ENCODE measurements around the gene FOXA1. TPM values are rescaled to one million over a fixed set of nuclear protein-coding genes. Genes with fewer than 3 reads are reported as not detected.

FOXA1 gene
- total RNA-seq, 1 experiment from 2014 or later: 0.07 TPM

- H3K27ac Mint-ChIP-seq: no peak overlapping the region
- H3K4me1 ChIP-seq (ENCODE audit: insufficient read depth, low read length): no peaks in the 10 kb centered on the region
- H2BK12ac ChIP-seq (ENCODE audit: insufficient read length, low read depth, low read length): no peak overlapping the region
- no peak overlapping the region for H3K56ac ChIP-seq (ENCODE audit: insufficient read length, low read depth, low read length)
- no peak overlapping the region for H2BK120ac ChIP-seq (ENCODE audit: low read depth, low read length, poor library complexity, severe bottlenecking)
- peak; percentile 50 for DNase-seq
- no peaks in the 10 kb centered on the region for H3K79me2 ChIP-seq (ENCODE audit: insufficient read depth, low read length)
- peaks cover 10% of the 10 kb centered on the region for H3K23me2 ChIP-seq (ENCODE audit: insufficient read length, low read depth, low read length, poor library complexity, severe bottlenecking)
- H3K4ac ChIP-seq (ENCODE audit: low read depth, low read length): no peak overlapping the region
- H3K18ac ChIP-seq (ENCODE audit: insufficient read length, low read depth, low read length): no peak overlapping the region
- H3K27me3 ChIP-seq (ENCODE audit: insufficient read depth, low read length): peaks cover 59% of the 10 kb centered on the region
- no peak overlapping the region for H3K9ac ChIP-seq (ENCODE audit: extremely low read depth, insufficient read length, low read length)
- H3K79me1 ChIP-seq (ENCODE audit: insufficient read depth, low read depth, low read length, poor library complexity, severe bottlenecking): no peaks in the 10 kb centered on the region
- no peak overlapping the region for H3K23ac ChIP-seq (ENCODE audit: insufficient read length, low read depth, low read length)
- H3K27ac ChIP-seq (ENCODE audit: insufficient read length, low read depth, low read length): no peak overlapping the region
- H2BK20ac ChIP-seq (ENCODE audit: low read depth, low read length, poor library complexity, severe bottlenecking): no peak overlapping the region
- H4K5ac ChIP-seq (ENCODE audit: insufficient read length, low read depth, low read length): no peak overlapping the region
- no peak overlapping the region for H4K8ac ChIP-seq (replicated peaks; ENCODE audit: insufficient read length, low read depth, low read length)
- H3K4me3 Mint-ChIP-seq: peak overlapping the region in 1 of 2 experiments; percentile 72; a peak in 3 of 5 replicates
- no peak overlapping the region for H2BK5ac ChIP-seq (ENCODE audit: insufficient read length, low read length)
- no CpG with 5 or more reads among the region's 67 CpGs for WGBS (ENCODE audit: extremely low coverage, insufficient read length, low lambda C conversion rate)
- no peak overlapping the region for H3T11ph ChIP-seq (ENCODE audit: low read length)
- H3K36me3 Mint-ChIP-seq (ENCODE audit: insufficient read depth in 1 of 3, low read depth in 3 of 3): no peaks in the 10 kb centered on the region
- TF ChIP-seq CTCF (conservative IDR thresholded peaks at IDR 0.05): no peak
- H2AFZ ChIP-seq (ENCODE audit: low read length): no peak overlapping the region
- H3K9me3 ChIP-seq (ENCODE audit: control insufficient read depth, low read depth, low read length): no peaks in the 10 kb centered on the region
- H4K20me1 ChIP-seq (ENCODE audit: control insufficient read depth, insufficient read depth, insufficient read length): no peaks in the 10 kb centered on the region
- no peak overlapping the region for H2BK15ac ChIP-seq (ENCODE audit: low read depth, low read length)
- no peak overlapping the region for H3K14ac ChIP-seq (ENCODE audit: insufficient read depth, low read length)
- no peak overlapping the region for H4K91ac ChIP-seq (ENCODE audit: insufficient read length, low read depth, low read length)
- no peak overlapping the region for H2AK5ac ChIP-seq (ENCODE audit: insufficient read length, low read length)
- H3K27me3 Mint-ChIP-seq (ENCODE audit: low read depth): peaks cover 99% of the 10 kb centered on the region
- H3K9me3 Mint-ChIP-seq: peaks cover 0 to 5% of the 10 kb centered on the region in 2 experiments; a peak in 4 of 5 replicates
- H3K4me2 ChIP-seq (ENCODE audit: insufficient read depth, insufficient read length, low read length): peak overlapping the region; percentile 55
- H3K4me1 Mint-ChIP-seq: peaks cover 11 to 34% of the 10 kb centered on the region in 2 experiments
Measured at GRCh38 chr14:37583358-37584210, 11.5 kb downstream of the FOXA1 start.
